ENCODE data around the gene ELOVL2. TPM values are rescaled to one million over a fixed set of nuclear protein-coding genes. Genes with fewer than 3 reads are reported as not detected.

Gene ELOVL2
- total RNA-seq, 4 donors from 2014 or later, result 0.40 to 0.87 (median 0.62) TPM; not detected in 1

- Histone ChIP-seq H3K4me1 (peaks cover 0 to 8% (median 3%) of the 10 kb centered on the region in 3 donors), H3K27ac (no peak overlapping the region), H3K9me3 (no peaks in the 10 kb centered on the region), H3K36me3 (no peaks in the 10 kb centered on the region), H3K27me3 (peaks cover 49% of the 10 kb centered on the region), H3K4me3 (no peak overlapping the region)
- ATAC-seq, result no peak
- TF ChIP-seq POLR2A (IDR thresholded peaks at IDR 0.05), result no peak
- TF ChIP-seq EP300 (IDR thresholded peaks at IDR 0.05), result no peak
- no peak for TF ChIP-seq POLR2AphosphoS5 (IDR thresholded peaks at IDR 0.05)
- TF ChIP-seq CTCF (IDR thresholded peaks at IDR 0.05), result no peak
- WGBS, 2 donors (ENCODE audit: low coverage in 1 of 2), result 75 to 100% methylated on average over 1 of the region's 1 CpG
These were observed 5.1 kb downstream of the ELOVL2 start for GRCh38 chr6:11039040-11039439.

GRCh38 chr6:11036977-11037430, 7.1 kb downstream of the ELOVL2 start:
- ATAC-seq, result no peak
- H3K36me3 ChIP-seq, result no peaks in the 10 kb centered on the region
- 69 to 82% methylated on average over 2 of the region's 2 CpGs for WGBS, 2 donors (ENCODE audit: low coverage in 1 of 2)
- H3K9me3 ChIP-seq, result no peaks in the 10 kb centered on the region
- H3K4me3 ChIP-seq, result no peak overlapping the region
- H3K4me1 ChIP-seq, result no peaks in the 10 kb centered on the region
- H3K27me3 ChIP-seq, result peaks cover 30% of the 10 kb centered on the region
- no peak overlapping the region for H3K27ac ChIP-seq
- TF ChIP-seq POLR2AphosphoS5 (IDR thresholded peaks at IDR 0.05), result no peak
- TF ChIP-seq EP300 (IDR thresholded peaks at IDR 0.05), result no peak
- TF ChIP-seq POLR2A (IDR thresholded peaks at IDR 0.05), result no peak
- TF ChIP-seq CTCF (IDR thresholded peaks at IDR 0.05), result no peak

GRCh38 chr6:11036351-11036740, 7.8 kb downstream of the ELOVL2 start:
- no peak for ATAC-seq
- Histone ChIP-seq H3K4me3 (no peak overlapping the region), H3K4me1 (no peaks in the 10 kb centered on the region), H3K27me3 (peaks cover 24% of the 10 kb centered on the region), H3K9me3 (no peaks in the 10 kb centered on the region), H3K36me3 (no peaks in the 10 kb centered on the region), H3K27ac (no peak overlapping the region)
- WGBS, 2 donors (ENCODE audit: low coverage in 1 of 2), result 72 to 80% methylated on average over 4 of the region's 4 CpGs
- no peak for TF ChIP-seq POLR2AphosphoS5 (IDR thresholded peaks at IDR 0.05)
- TF ChIP-seq POLR2A (IDR thresholded peaks at IDR 0.05), result no peak
- no peak for TF ChIP-seq CTCF (IDR thresholded peaks at IDR 0.05)
- TF ChIP-seq EP300 (IDR thresholded peaks at IDR 0.05), result no peak

GRCh38 chr6:11035616-11036350, 8.3 kb downstream of the ELOVL2 start:
- WGBS, 2 donors (ENCODE audit: low coverage in 1 of 2), result 73 to 95% methylated on average over 5 to 7 of the region's 7 CpGs
- Histone ChIP-seq H3K4me1 (no peaks in the 10 kb centered on the region), H3K9me3 (no peaks in the 10 kb centered on the region), H3K27me3 (peaks cover 19% of the 10 kb centered on the region), H3K36me3 (no peaks in the 10 kb centered on the region), H3K4me3 (no peak overlapping the region), H3K27ac (no peak overlapping the region)
- ATAC-seq, result no peak
- TF ChIP-seq CTCF (IDR thresholded peaks at IDR 0.05) (no peak), POLR2A (IDR thresholded peaks at IDR 0.05) (no peak), EP300 (IDR thresholded peaks at IDR 0.05) (no peak), POLR2AphosphoS5 (IDR thresholded peaks at IDR 0.05) (no peak)

- Histone ChIP-seq H3K36me3 (no peaks in the 10 kb centered on the region), H3K27me3 (peaks cover 7% of the 10 kb centered on the region), H3K4me3 (no peak overlapping the region), H3K4me1 (no peaks in the 10 kb centered on the region), H3K27ac (no peak overlapping the region), H3K9me3 (no peaks in the 10 kb centered on the region)
- ATAC-seq, result no peak
- TF ChIP-seq POLR2AphosphoS5 (IDR thresholded peaks at IDR 0.05), result no peak
These were observed 10.3 kb downstream of the ELOVL2 start for GRCh38 chr6:11033825-11034224.
